Heart right ventricle (tissue), 16 donors: ENCODE measurements around the gene ATF7. TPM values are rescaled to one million over a fixed set of nuclear protein-coding genes. Genes with fewer than 3 reads are reported as not detected.

Experiments
- ATAC-seq, 8 donors: fragments of 200-7000 bp; cut with Tn5 transposase; one replicate each; pipeline ENCODE4 v1.9.1; 2020; ENCODE audit warnings: mild to moderate bottlenecking in 8 of 8, moderate library complexity in 8 of 8, moderate number of reproducible peaks in 1 of 8
- DNase-seq, 2 donors: peaks; one replicate each; pipeline ENCODE4 v3.0.0-alpha.2; 2020
- H3K27ac ChIP-seq, 10 donors: fragments of 200-600 bp; sonication (generic) in 2 of 10; one replicate each; pipeline versions ENCODE4 v1.5.0 to v1.8.0; 2020 to 2022; ENCODE audit warnings: mild to moderate bottlenecking in 3 of 10
- H3K27me3 ChIP-seq, 7 donors: fragments of 200-600 bp; one replicate each; pipeline ENCODE4 v1.8.0; 2021 to 2022; ENCODE audit warnings: mild to moderate bottlenecking in 2 of 7
- H3K36me3 ChIP-seq, 9 donors: fragments of 200-600 bp; sonication (generic) in 1 of 9; one replicate each; pipeline versions ENCODE4 v1.5.0 to v1.8.0; 2020 to 2022; ENCODE audit warnings: mild to moderate bottlenecking in 2 of 9
- H3K4me1 ChIP-seq, 9 donors: fragments of 200-600 bp; sonication (generic) in 1 of 9; one replicate each; pipeline versions ENCODE4 v1.5.0 to v1.8.0; 2020 to 2022; ENCODE audit warnings: mild to moderate bottlenecking in 4 of 9
- H3K4me3 ChIP-seq, 10 donors: fragments of 200-600 bp; sonication (generic) in 2 of 10; one replicate each; pipeline versions ENCODE4 v1.5.0 to v1.8.0; 2020 to 2022; ENCODE audit warnings: mild to moderate bottlenecking in 7 of 10, moderate library complexity in 2 of 10
- H3K9me3 ChIP-seq, 11 donors: fragments of 200-600 bp in 10 of 11; sonication (generic) in 2 of 11; one replicate each; pipeline versions ENCODE4 v1.5.0 to v1.8.0; 2013 to 2022; ENCODE audit warnings: mild to moderate bottlenecking in 2 of 11, control low read depth in 1 of 11, moderate library complexity in 1 of 11
- WGBS, 2 donors: extraction: QIAGEN DNeasy Blood & Tissue Kit; methylation state at CpG; one replicate each; pipeline ENCODE4 v1.1.7; 2013; ENCODE audit warnings: inconsistent platforms in 1 of 2; 5-methylcytosine and 5-hydroxymethylcytosine counted together
- intact Hi-C, 10 donors: fragments of 100-400 bp; cut with DNase I; formaldehyde crosslinking; loops; one replicate each; pipeline versions ENCODE4 v1.11.1 to v1.14.2; 2022
- long read RNA-seq, 3 donors: library from polyadenylated mRNA; unstranded; transcript quantifications; one replicate each; pipeline ENCODE4 v2.0.0, GENCODE V29; 2020 to 2021
- polyA plus RNA-seq, 2 donors: library from polyadenylated mRNA; stranded (reverse); fragments of 200-250 nt; gene quantifications; one replicate each; pipeline ENCODE4 v1.2.3, GENCODE V29; 2013
- total RNA-seq, 10 donors: library from RNA; stranded (reverse); fragmentation: NEBNext Ultra II Directional in 3 of 10; extraction: Animal tissue kit (Norgen Biotek cat#: 25700) in 3 of 10; gene quantifications; one replicate each; pipeline versions ENCODE4 v1.2.1 to v1.2.4, GENCODE V29; 2021 to 2023
- TF ChIP-seq, protein P1 (sequence below), 9 donors: fragments of 200-600 bp; sonication (generic) in 2 of 9; IDR thresholded peaks; one replicate each; pipeline versions ENCODE4 v1.5.0 to v1.8.0; 2021 to 2022; ENCODE audit warnings: antibody characterized with exemption in 9 of 9, mild to moderate bottlenecking in 5 of 9, moderate library complexity in 1 of 9
- donor health status: Arrhythmogenic right ventricular cardiomyopathy.
- donor health status: ischemic (EF 13 %, LVEDD 7.1; RV severe dilation, severe dysfunction).
- donor health status: healthy with polysubstance abuse.
- donor health status: DM: no; HTN: yes; CAD: no.
- donor health status: DM: no; HTN: no; CAD: no.
- donor health status: ischemic (EF 25% LVEDD 6.9; RV normal size, moderate dysfunction).
- donor health status: ischemic (EF 25% LVEDD 5.7; RV mildly dilated, moderate dysfunction).
- donor health status: healthy.
- donor health status: DM: yes; HTN: yes; CAD: no.
- donor health status: Ischemic cardiomyopathy.
- donor health status: ischemic (EF 35%, LVEDD 5.7; RV mildly dilated, moderate dysfunction).
- donor health status: nonischemic (EF 11% LVEDD 7.7; RV severe dilation, severe dysfunction).
- donor health status: DM: yes; HTN: yes; CAD: no.
- donor health status: PGD.
- donor health status: ischemic (EF 29% LVEDD 5.4; RV normal size, mild dysfunction).
- donor health status: nonischemic (EF 23%, LVEDD 6.1; RV moderate dilation, normal function).

Gene ATF7
- total RNA-seq (10 to 100 TPM; 28.2 to 47.8 (median 34.4) TPM), polyA plus RNA-seq (10 to 100 TPM; 12.6 to 23.0 TPM)
- long read RNA-seq, donor 1, partial matches to known transcripts: 1 of 10 reads
- long read RNA-seq, donor 1, other reads (novel, unspliced or antisense): 4 of 10 reads
- long read RNA-seq, donor 2, full-length matches to known transcripts: 4 of 15 reads
- long read RNA-seq, donor 2, partial matches to known transcripts: 0 of 15 reads
- long read RNA-seq, donor 2, other reads (novel, unspliced or antisense): 11 of 15 reads
- long read RNA-seq, donor 3, partial matches to known transcripts: 2 of 23 reads
- long read RNA-seq, donor 3, other reads (novel, unspliced or antisense): 16 of 23 reads

DNA sequence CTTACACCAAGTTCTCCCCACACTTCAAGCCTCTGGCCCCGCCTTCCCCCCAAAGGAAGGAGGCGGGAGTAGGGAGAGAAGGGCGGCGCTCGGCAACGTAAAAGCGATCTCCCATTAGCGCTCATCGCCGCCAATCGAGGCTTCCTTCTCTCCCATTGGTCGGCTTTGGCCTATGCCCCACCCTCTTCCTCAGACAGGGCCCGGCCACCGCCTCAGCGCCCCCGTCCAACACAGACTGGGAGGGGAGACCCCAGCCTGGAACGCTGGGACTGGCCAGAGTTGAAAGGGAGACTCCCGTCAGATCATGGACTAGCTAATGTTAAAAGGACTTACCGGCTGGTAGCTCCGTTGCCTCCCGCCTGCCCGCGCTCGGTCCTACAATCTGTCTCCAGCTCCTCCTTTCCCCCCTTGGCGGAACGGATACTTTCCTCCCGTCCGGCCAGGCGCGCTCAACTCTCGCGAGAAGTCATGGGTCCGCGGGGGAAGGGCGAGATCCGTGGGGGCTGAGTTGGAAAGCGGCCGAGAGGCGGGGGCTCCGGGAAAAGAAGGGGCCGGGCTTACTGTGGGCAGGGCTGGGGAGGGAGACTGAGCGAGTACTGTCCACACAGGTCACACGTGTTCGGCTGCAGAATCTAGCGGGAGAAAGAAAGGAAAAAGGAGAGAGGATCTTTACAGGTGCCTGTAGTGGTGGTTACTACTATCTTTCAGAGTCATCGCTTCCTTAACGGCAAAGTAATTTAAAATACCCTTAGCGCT lies at the start of gene ATF7:
TSS of gene ATF7 (minus strand) at position 437 of the 756 bp plus-strand sequence. CDS start 25,382 bp downstream, outside the sequence.
- peak within 1 kb of the TSS; percentile 57 to 74 (median 69) for H3K4me3 ChIP-seq
- H3K36me3 ChIP-seq: peaks cover 0 to 2% (median 0%) of the 10 kb centered on the region in 9 donors
- H3K27ac ChIP-seq: peak within 1 kb of the TSS; percentile 79 to 98 (median 96)
- H3K27me3 ChIP-seq: no peaks in the 10 kb centered on the region
- H3K4me1 ChIP-seq: peaks cover 5 to 42% (median 36%) of the 10 kb centered on the region in 9 donors
- DNase-seq: peak; percentile 98 to 99
- TF ChIP-seq, protein P1, sequence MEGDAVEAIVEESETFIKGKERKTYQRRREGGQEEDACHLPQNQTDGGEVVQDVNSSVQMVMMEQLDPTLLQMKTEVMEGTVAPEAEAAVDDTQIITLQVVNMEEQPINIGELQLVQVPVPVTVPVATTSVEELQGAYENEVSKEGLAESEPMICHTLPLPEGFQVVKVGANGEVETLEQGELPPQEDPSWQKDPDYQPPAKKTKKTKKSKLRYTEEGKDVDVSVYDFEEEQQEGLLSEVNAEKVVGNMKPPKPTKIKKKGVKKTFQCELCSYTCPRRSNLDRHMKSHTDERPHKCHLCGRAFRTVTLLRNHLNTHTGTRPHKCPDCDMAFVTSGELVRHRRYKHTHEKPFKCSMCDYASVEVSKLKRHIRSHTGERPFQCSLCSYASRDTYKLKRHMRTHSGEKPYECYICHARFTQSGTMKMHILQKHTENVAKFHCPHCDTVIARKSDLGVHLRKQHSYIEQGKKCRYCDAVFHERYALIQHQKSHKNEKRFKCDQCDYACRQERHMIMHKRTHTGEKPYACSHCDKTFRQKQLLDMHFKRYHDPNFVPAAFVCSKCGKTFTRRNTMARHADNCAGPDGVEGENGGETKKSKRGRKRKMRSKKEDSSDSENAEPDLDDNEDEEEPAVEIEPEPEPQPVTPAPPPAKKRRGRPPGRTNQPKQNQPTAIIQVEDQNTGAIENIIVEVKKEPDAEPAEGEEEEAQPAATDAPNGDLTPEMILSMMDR (IDR thresholded peaks at IDR 0.05): peak in 2 of 9 donors; percentile 7 to 14
- intact Hi-C loops: loop anchor here in 8 of 10 donors (1.0 to 10.0 kb wide), 7 partner anchors 36 to 83 kb away; partner anchors contain the start of gene ATP5MC2 (in 8 of the 8)
- 0% methylated on average over 48 of the region's 48 CpGs for WGBS, 2 donors
- peak; percentile 97 to 99 (median 98) for ATAC-seq
- H3K9me3 ChIP-seq: no peaks in the 10 kb centered on the region

DNA sequence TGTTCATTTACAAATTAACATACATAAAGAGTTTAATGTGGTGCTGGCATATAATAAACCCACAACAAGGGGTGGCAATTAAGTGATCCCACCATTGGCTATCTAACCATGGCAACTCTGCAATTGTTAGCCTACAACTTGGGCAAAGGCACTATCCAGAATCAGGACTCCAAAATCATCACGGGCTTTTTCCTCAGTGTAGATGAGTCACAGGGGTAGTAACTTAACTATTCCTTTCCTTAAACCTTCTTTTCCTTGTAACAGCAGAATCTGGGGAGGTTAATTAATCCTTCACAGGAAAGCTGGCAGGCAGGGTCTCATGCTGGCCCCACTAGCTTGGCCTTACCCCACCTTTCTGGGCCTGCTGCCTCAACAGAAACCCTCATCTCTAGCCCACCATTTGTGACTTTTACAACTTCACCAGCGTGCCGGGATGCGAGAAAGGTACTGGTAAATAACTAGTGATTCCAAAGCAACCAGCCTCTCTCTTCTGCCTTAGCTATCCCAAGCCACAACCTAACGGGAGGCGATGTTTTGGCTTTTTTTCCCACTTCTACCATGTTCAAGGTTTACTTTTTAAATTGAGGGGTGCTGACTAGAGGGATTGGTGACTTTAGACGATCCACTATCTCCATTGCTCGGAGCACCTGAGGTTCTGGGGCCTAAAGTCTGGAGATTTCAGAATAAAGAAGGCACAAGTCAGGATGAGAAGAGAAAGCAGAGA lies 49.0 kb upstream of the ATF7 start:
- H3K27ac ChIP-seq: peak overlapping the region; percentile 69 to 98 (median 90)
- ATAC-seq: no peak
- no peaks in the 10 kb centered on the region for H3K9me3 ChIP-seq
- peak overlapping the region; percentile 48 to 98 (median 72) for H3K4me3 ChIP-seq
- intact Hi-C loops: loop anchor here in 9 of 10 donors (5.0 to 10.0 kb wide), 5 partner anchors 48 to 133 kb away; partner anchors contain the start of gene ATF7 (in 4 of the 9)
- peaks cover 3 to 58% (median 37%) of the 10 kb centered on the region in 9 donors for H3K4me1 ChIP-seq
- H3K27me3 ChIP-seq: peaks cover 0 to 12% (median 0%) of the 10 kb centered on the region in 7 donors
- TF ChIP-seq, protein P1 (IDR thresholded peaks at IDR 0.05): no peak
- peaks cover 0 to 43% (median 21%) of the 10 kb centered on the region in 9 donors for H3K36me3 ChIP-seq
- no peak for DNase-seq
- 31 to 39% methylated on average over 8 of the region's 8 CpGs for WGBS, 2 donors

DNA sequence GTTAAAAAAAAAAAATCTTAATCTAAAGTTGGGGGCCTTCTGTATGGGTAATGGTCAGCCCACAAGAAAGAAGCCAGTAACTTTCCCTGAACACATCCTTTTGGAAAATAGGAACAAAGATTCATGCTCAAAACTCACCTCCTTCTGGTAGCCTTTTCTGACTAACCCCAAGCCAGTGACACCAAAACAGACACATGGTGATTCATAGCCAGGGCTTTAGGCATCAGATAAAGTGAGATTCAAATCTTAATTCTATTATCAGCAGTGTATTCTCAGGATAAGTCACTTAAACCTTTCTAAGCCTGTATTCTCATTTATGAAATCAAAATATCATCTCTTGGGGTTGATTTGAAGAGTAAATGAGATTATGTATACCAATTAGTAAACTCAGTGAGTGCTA lies 44.8 kb upstream of the ATF7 start:
- Histone ChIP-seq H3K4me1 (peaks cover 3 to 54% (median 29%) of the 10 kb centered on the region in 9 donors), H3K36me3 (peaks cover 0 to 85% (median 48%) of the 10 kb centered on the region in 9 donors), H3K4me3 (no peak overlapping the region), H3K27me3 (no peaks in the 10 kb centered on the region), H3K27ac (no peak overlapping the region), H3K9me3 (no peaks in the 10 kb centered on the region)
- intact Hi-C loops: loop anchor here in 3 of 10 donors (5.0 to 10.0 kb wide), 2 partner anchors 46 to 119 kb away; partner anchors contain the start of gene ATF7 (in 2 of the 3)
- ATAC-seq: no peak
- TF ChIP-seq, protein P1 (IDR thresholded peaks at IDR 0.05): no peak
- no peak for DNase-seq
